B cell (primary cell): ENCODE measurements around the gene FXR1. TPM values are rescaled to one million over a fixed set of nuclear protein-coding genes. Genes with fewer than 3 reads are reported as not detected.

Experiments used
- ATAC-seq: fragments of 200-7000 bp; cut with Tn5 transposase; one replicate; pipeline ENCODE4 v1.10.0; 2021; ENCODE audit warnings: low read depth, mild to moderate bottlenecking, moderate number of reproducible peaks, moderate library complexity
- CTCF ChIA-PET: fragments of 350-600 bp; sonication (Branson Sonifier 250); formaldehyde crosslinking; loops from one replicate; lab custom pipeline; 2021; ENCODE audit warnings: antibody characterized with exemption, inconsistent platforms; lab: Charles Lee
- POLR2A ChIA-PET: fragments of 350-600 bp; sonication (Branson Sonifier 250); formaldehyde crosslinking; loops from one replicate; lab custom pipeline; 2021; ENCODE audit warnings: antibody characterized with exemption; lab: Charles Lee
- DNase-seq: peaks from one replicate; pipeline ENCODE4 v3.0.0; 2013
- H2AFZ ChIP-seq: 2 replicates; pipeline ENCODE4 v1.6.1; 2012; ENCODE audit warnings: mild to moderate bottlenecking, low read depth, low read length; ENCODE audit not compliant: insufficient read depth, poor library complexity, severe bottlenecking
- H3K27ac ChIP-seq, 2 donors: 1 replicate in 1 of 2; 2 replicates in 1 of 2; pipeline ENCODE4 v1.5.1; 2012 to 2013; ENCODE audit warnings: low read length in 2 of 2, mild to moderate bottlenecking in 2 of 2, moderate library complexity in 1 of 2
- H3K27me3 ChIP-seq, 4 experiments: fragments of 200-600 bp in 1 of 4; sonication (generic) in 1 of 4; replicated peaks in 1 of 4; 1 replicate in 2 of 4; 2 replicates in 2 of 4; pipeline versions ENCODE4 v1.6.1 to v1.7.0; 2013 to 2016; ENCODE audit warnings: low read length in 3 of 4, mild to moderate bottlenecking in 2 of 4, mixed read lengths in 1 of 4, moderate library complexity in 1 of 4; ENCODE audit not compliant: insufficient read depth in 4 of 4, control insufficient read depth in 3 of 4; ENCODE audit errors: control extremely low read depth in 1 of 4
- H3K36me3 ChIP-seq, 2 experiments: replicated peaks in 1 of 2; 1 replicate in 1 of 2; 2 replicates in 1 of 2; pipeline versions ENCODE4 v1.6.1 to v1.7.1; 2013; ENCODE audit warnings: low read length in 1 of 2; ENCODE audit not compliant: insufficient read depth in 2 of 2, control insufficient read depth in 1 of 2; ENCODE audit errors: control extremely low read depth in 1 of 2, extremely low read depth in 1 of 2
- H3K4me1 ChIP-seq, 2 donors: fragments of 200-600 bp in 1 of 2; sonication (generic) in 1 of 2; 1 replicate in 1 of 2; 2 replicates in 1 of 2; pipeline versions ENCODE4 v1.5.1 to v1.6.1; 2013 to 2017; ENCODE audit warnings: low read length in 2 of 2; ENCODE audit not compliant: control insufficient read depth in 2 of 2, insufficient read depth in 2 of 2
- H3K4me2 ChIP-seq: replicated peaks from 2 replicates; pipeline ENCODE3; 2012; ENCODE audit warnings: mild to moderate bottlenecking, low read depth, low read length; ENCODE audit not compliant: poor library complexity, severe bottlenecking
- H3K4me3 ChIP-seq, 5 experiments: fragments of 200-600 bp in 1 of 5; sonication (generic) in 1 of 5; 1 replicate in 3 of 5; 2 replicates in 2 of 5; pipeline versions ENCODE4 v1.5.1 to v1.7.0; 2011 to 2016; ENCODE audit warnings: low read length in 4 of 5, mild to moderate bottlenecking in 4 of 5, low read depth in 2 of 5, control low read depth in 1 of 5, moderate library complexity in 1 of 5; ENCODE audit not compliant: insufficient read depth in 1 of 5; ENCODE audit errors: control extremely low read depth in 1 of 5, extremely low read depth in 1 of 5
- H3K79me2 ChIP-seq: fragments of 200-600 bp; sonication (generic); one replicate; pipeline ENCODE4 v1.6.0; 2016; ENCODE audit warnings: low read length; ENCODE audit not compliant: control insufficient read depth, insufficient read depth
- H3K9ac ChIP-seq: fragments of 200-600 bp; sonication (generic); 2 replicates; pipeline ENCODE4 v1.6.1; 2017; ENCODE audit warnings: mild to moderate bottlenecking, low read length, moderate library complexity
- H3K9me3 ChIP-seq, 3 donors: one replicate each; pipeline versions ENCODE4 v1.6.1 to v1.7.1; 2013; ENCODE audit warnings: low read length in 2 of 3; ENCODE audit not compliant: control insufficient read depth in 2 of 3, insufficient read depth in 1 of 3; ENCODE audit errors: control extremely low read depth in 1 of 3
- H4K20me1 ChIP-seq: 2 replicates; pipeline ENCODE4 v1.6.0; 2012; ENCODE audit warnings: mild to moderate bottlenecking, low read length; ENCODE audit not compliant: insufficient read depth, control insufficient read depth, poor library complexity, severe bottlenecking
- H3K27ac Mint-ChIP-seq: one replicate; pipeline ENCODE4 v1.8.0; 2021; ENCODE audit warnings: mixed read lengths
- H3K27me3 Mint-ChIP-seq: one replicate; pipeline ENCODE4 v1.8.0; 2021; ENCODE audit warnings: mixed read lengths
- H3K4me1 Mint-ChIP-seq: one replicate; pipeline ENCODE4 v1.8.0; 2021; ENCODE audit warnings: mixed read lengths
- H3K4me3 Mint-ChIP-seq: one replicate; pipeline ENCODE4 v1.8.0; 2021; ENCODE audit warnings: mixed read lengths
- H3K9me3 Mint-ChIP-seq: one replicate; pipeline ENCODE4 v1.8.0; 2022; ENCODE audit warnings: mixed read lengths; ENCODE audit not compliant: insufficient read depth
- EZH2 ChIP-seq: IDR thresholded peaks from 2 replicates; pipeline ENCODE4 v1.6.1; 2012; ENCODE audit warnings: borderline replicate concordance, low read depth, mild to moderate bottlenecking, moderate library complexity, low read length; ENCODE audit not compliant: insufficient read depth, poor library complexity, severe bottlenecking
- WGBS: methylation state at CpG from one replicate; pipeline ENCODE4 v1.1.5; 2013; ENCODE audit warnings: missing lambda C conversion rate; ENCODE audit not compliant: insufficient coverage; 5-methylcytosine and 5-hydroxymethylcytosine counted together
- intact Hi-C: fragments of 100-400 bp; cut with micrococcal nuclease; formaldehyde crosslinking; loops from one replicate; pipeline ENCODE4 v1.10.0; 2022
- polyA plus RNA-seq: library from polyadenylated mRNA; depleted of rRNA; stranded (reverse); fragments of >200 nt; gene quantifications from 2 replicates; pipeline ENCODE4 v1.2.3, GENCODE V29; 2012
- total RNA-seq, 2 donors: library from RNA; stranded (reverse); fragments of 120-200 nt in 1 of 2; gene quantifications; 1 replicate in 1 of 2; 2 replicates in 1 of 2; pipeline versions ENCODE4 v1.2.3 to v1.2.4, GENCODE V29; 2013 to 2022
- TF ChIP-seq, protein P1 (sequence below): fragments of 200-600 bp; IDR thresholded peaks from one replicate; pipeline ENCODE4 v1.8.0; 2022; ENCODE audit warnings: antibody characterized with exemption, mild to moderate bottlenecking

FXR1 gene
- total and polyA plus RNA-seq, 2 donors (not counting 1 experiment from before 2014, with no cell fraction given): 43.4 to 144 TPM

DNA sequence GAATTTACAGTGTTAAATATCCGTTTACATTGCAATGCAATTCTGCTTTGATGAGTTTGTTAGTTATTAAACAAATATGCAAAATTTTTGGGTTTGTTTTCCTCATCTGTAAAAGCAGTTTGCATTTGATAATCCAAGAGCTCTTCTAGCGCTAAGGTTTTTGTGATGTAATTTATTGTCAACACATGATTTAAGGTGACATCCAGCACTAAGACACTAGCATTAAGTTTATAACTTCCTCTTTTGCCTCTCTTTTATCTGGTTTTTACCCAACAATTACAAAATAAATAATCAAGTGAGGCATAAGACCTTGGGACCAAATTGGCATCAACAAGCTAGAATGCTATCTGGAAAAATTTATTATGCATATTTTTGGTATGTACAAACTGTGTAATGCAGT lies 78.0 kb downstream of the FXR1 start:
- no peak for ATAC-seq
- intact Hi-C loops: no loop called here
- Histone ChIP-seq H3K9me3 (no peaks in the 10 kb centered on the region), H3K27ac (peak overlapping the region in 1 of 2 donors; percentile 80), H3K79me2 (peaks cover 12% of the 10 kb centered on the region), H3K4me1 (peaks cover 15 to 17% of the 10 kb centered on the region in 2 donors), H2AFZ (peak overlapping the region; percentile 96), H3K9ac (peak overlapping the region; percentile 75), H4K20me1 (no peaks in the 10 kb centered on the region), H3K4me2 (peak overlapping the region; percentile 77), H3K4me3 (peak overlapping the region; percentile 75 to 99 (median 85)), H3K36me3 (peaks cover 0 to 13% of the 10 kb centered on the region in 2 experiments), H3K27me3 (no peaks in the 10 kb centered on the region)
- ChIA-PET CTCF (interaction anchor here (0.9 kb wide), 1 partner anchor 78 kb away, joined by 5 read pairs; the partner anchor contains the start of gene FXR1), POLR2A (interaction anchor here (0.5 to 0.8 kb wide), 2 partner anchors 388 to 927 kb away, joined by 3 read pairs; partner anchors contain the start of gene TTC14)
- peak overlapping the region; percentile 97 for H3K27ac Mint-ChIP-seq
- peaks cover 37% of the 10 kb centered on the region for H3K4me1 Mint-ChIP-seq
- TF ChIP-seq, protein P1, sequence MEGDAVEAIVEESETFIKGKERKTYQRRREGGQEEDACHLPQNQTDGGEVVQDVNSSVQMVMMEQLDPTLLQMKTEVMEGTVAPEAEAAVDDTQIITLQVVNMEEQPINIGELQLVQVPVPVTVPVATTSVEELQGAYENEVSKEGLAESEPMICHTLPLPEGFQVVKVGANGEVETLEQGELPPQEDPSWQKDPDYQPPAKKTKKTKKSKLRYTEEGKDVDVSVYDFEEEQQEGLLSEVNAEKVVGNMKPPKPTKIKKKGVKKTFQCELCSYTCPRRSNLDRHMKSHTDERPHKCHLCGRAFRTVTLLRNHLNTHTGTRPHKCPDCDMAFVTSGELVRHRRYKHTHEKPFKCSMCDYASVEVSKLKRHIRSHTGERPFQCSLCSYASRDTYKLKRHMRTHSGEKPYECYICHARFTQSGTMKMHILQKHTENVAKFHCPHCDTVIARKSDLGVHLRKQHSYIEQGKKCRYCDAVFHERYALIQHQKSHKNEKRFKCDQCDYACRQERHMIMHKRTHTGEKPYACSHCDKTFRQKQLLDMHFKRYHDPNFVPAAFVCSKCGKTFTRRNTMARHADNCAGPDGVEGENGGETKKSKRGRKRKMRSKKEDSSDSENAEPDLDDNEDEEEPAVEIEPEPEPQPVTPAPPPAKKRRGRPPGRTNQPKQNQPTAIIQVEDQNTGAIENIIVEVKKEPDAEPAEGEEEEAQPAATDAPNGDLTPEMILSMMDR: no peak
- no peak for TF ChIP-seq EZH2
- peak; percentile 14 for DNase-seq
- H3K4me3 Mint-ChIP-seq: peak overlapping the region; percentile 96
- no peaks in the 10 kb centered on the region for H3K9me3 Mint-ChIP-seq
- WGBS: no CpG with 5 or more reads among the region's 2 CpGs
- H3K27me3 Mint-ChIP-seq: peaks cover 19% of the 10 kb centered on the region

DNA sequence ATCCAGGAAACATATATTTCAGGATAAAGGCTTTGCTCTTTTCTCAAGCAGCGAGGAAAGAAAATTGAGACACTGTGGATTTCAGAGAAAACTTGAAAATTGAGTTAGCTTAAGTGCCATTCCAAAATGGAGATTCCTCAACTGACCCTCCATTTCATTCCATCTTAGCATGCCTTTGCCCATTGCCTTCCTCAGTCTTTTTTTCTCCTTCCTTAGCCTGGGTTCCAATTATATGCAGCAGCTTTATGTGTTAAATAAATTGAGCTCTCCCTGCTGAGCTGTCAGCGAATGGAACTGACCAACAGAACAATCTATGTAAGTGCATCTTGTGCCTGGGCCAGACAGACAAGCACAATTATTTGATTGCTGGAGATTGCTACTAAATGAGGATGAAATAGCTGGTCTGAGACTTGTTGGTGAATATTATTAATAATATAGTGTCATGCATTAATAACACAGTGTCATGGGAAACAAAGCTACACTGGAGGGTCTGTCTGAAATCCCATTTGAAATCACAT lies 84.0 kb downstream of the FXR1 start:
- no peak overlapping the region for H3K9ac ChIP-seq
- H3K27me3 Mint-ChIP-seq: peaks cover 43% of the 10 kb centered on the region
- intact Hi-C loops: no loop called here

More for the DNA sequence above, 84.0 kb downstream of the FXR1 start:
- H3K4me3 ChIP-seq: no peak overlapping the region
- DNase-seq (no peak), ATAC-seq (no peak)
- H3K4me1 ChIP-seq: no peaks in the 10 kb centered on the region
- peaks cover 0 to 2% (median 0%) of the 10 kb centered on the region in 4 experiments for H3K27me3 ChIP-seq
- H3K36me3 ChIP-seq: no peaks in the 10 kb centered on the region
- Mint-ChIP-seq H3K9me3 (peaks cover 11% of the 10 kb centered on the region), H3K4me1 (peaks cover under 1% of the 10 kb centered on the region), H3K27ac (no peak overlapping the region), H3K4me3 (no peak overlapping the region)
- H3K9me3 ChIP-seq: no peaks in the 10 kb centered on the region
- no peaks in the 10 kb centered on the region for H4K20me1 ChIP-seq
- no peaks in the 10 kb centered on the region for H3K79me2 ChIP-seq
- no CpG with 5 or more reads among the region's 2 CpGs for WGBS
- ChIA-PET POLR2A (no interaction called here), CTCF (interaction anchor here (0.6 kb wide), 1 partner anchor 16 kb away, joined by 3 read pairs; no protein-coding TSS in a partner anchor)
- H2AFZ ChIP-seq: no peak overlapping the region
- H3K27ac ChIP-seq: no peak overlapping the region
- H3K4me2 ChIP-seq: no peak overlapping the region
- TF ChIP-seq EZH2: no peak
- TF ChIP-seq, protein P1: no peak
